ENCODE results near the gene UNC79. TPM values are rescaled to one million over a fixed set of nuclear protein-coding genes. Genes with fewer than 3 reads are reported as not detected.

The UNC79 gene
- total RNA-seq, 1 donor from 2014 or later, result 2.6 TPM

- H3K36me3 Mint-ChIP-seq (ENCODE audit: insufficient read depth), result no peaks in the 10 kb centered on the region
These were observed 276.7 kb downstream of the UNC79 start for GRCh38 chr14:93707475-93707874.

GRCh38 chr14:93708311-93708734, 277.6 kb downstream of the UNC79 start:
- no peak overlapping the region for H3K27ac Mint-ChIP-seq
- peaks cover 6% of the 10 kb centered on the region for H3K27me3 Mint-ChIP-seq
- TF ChIP-seq, protein P1, sequence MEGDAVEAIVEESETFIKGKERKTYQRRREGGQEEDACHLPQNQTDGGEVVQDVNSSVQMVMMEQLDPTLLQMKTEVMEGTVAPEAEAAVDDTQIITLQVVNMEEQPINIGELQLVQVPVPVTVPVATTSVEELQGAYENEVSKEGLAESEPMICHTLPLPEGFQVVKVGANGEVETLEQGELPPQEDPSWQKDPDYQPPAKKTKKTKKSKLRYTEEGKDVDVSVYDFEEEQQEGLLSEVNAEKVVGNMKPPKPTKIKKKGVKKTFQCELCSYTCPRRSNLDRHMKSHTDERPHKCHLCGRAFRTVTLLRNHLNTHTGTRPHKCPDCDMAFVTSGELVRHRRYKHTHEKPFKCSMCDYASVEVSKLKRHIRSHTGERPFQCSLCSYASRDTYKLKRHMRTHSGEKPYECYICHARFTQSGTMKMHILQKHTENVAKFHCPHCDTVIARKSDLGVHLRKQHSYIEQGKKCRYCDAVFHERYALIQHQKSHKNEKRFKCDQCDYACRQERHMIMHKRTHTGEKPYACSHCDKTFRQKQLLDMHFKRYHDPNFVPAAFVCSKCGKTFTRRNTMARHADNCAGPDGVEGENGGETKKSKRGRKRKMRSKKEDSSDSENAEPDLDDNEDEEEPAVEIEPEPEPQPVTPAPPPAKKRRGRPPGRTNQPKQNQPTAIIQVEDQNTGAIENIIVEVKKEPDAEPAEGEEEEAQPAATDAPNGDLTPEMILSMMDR (IDR thresholded peaks at IDR 0.05; ENCODE audit: unreplicated experiment), result no peak
- no peaks in the 10 kb centered on the region for H3K9me3 Mint-ChIP-seq (ENCODE audit: low read depth)
- H3K36me3 Mint-ChIP-seq (ENCODE audit: insufficient read depth), result no peaks in the 10 kb centered on the region
- no peaks in the 10 kb centered on the region for H3K4me1 Mint-ChIP-seq (ENCODE audit: low read depth)
- DNase-seq (ENCODE audit: low spot score, unreplicated experiment), result no peak
- no peak overlapping the region for H3K4me3 Mint-ChIP-seq (ENCODE audit: low read depth)

More at GRCh38 chr14:93707475-93707874, 276.7 kb downstream of the UNC79 start:
- Mint-ChIP-seq H3K4me1 (ENCODE audit: low read depth) (no peaks in the 10 kb centered on the region), H3K27ac (no peak overlapping the region), H3K27me3 (peaks cover 4% of the 10 kb centered on the region), H3K4me3 (ENCODE audit: low read depth) (no peak overlapping the region), H3K9me3 (ENCODE audit: low read depth) (no peaks in the 10 kb centered on the region)
- TF ChIP-seq, protein P1 (IDR thresholded peaks at IDR 0.05; ENCODE audit: unreplicated experiment), result no peak
- no peak for DNase-seq (ENCODE audit: low spot score, unreplicated experiment)

DNA sequence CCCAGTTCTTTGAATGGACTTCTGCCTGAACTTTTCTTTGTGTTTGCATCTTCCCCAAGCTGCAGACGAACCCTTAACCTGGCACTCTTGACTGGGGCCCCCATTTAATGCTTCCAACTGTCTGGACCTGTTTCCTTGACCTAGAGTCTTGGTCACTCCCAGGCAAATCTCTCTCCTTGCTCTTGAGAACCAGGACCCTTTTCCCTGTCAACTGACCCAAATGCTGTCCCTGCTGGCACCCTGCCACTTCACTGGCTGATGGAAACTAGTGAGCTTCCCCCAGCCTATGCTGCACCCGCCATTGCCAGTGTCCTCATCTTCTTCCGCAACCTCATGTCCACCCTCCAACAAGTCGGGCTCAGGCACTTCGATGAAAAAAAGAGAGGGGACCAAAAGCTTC, 278.1 kb downstream of the UNC79 start:
- Mint-ChIP-seq H3K9me3 (ENCODE audit: low read depth) (no peaks in the 10 kb centered on the region), H3K4me1 (ENCODE audit: low read depth) (no peaks in the 10 kb centered on the region), H3K27ac (no peak overlapping the region), H3K27me3 (peaks cover 9% of the 10 kb centered on the region), H3K4me3 (ENCODE audit: low read depth) (no peak overlapping the region), H3K36me3 (ENCODE audit: insufficient read depth) (no peaks in the 10 kb centered on the region)
- TF ChIP-seq, protein P1 (IDR thresholded peaks at IDR 0.05; ENCODE audit: unreplicated experiment), result no peak
- DNase-seq (ENCODE audit: low spot score, unreplicated experiment), result no peak

GRCh38 chr14:93709249-93709648, 278.5 kb downstream of the UNC79 start:
- Mint-ChIP-seq H3K9me3 (ENCODE audit: low read depth) (no peaks in the 10 kb centered on the region), H3K27ac (no peak overlapping the region), H3K4me3 (ENCODE audit: low read depth) (no peak overlapping the region), H3K4me1 (ENCODE audit: low read depth) (no peaks in the 10 kb centered on the region), H3K36me3 (ENCODE audit: insufficient read depth) (no peaks in the 10 kb centered on the region), H3K27me3 (peaks cover 9% of the 10 kb centered on the region)
- no peak for DNase-seq (ENCODE audit: low spot score, unreplicated experiment)
- TF ChIP-seq, protein P1 (IDR thresholded peaks at IDR 0.05; ENCODE audit: unreplicated experiment), result no peak

GRCh38 chr14:93712079-93712837, 281.5 kb downstream of the UNC79 start:
- Mint-ChIP-seq H3K27ac (no peak overlapping the region), H3K4me1 (ENCODE audit: low read depth) (peaks cover 3% of the 10 kb centered on the region), H3K36me3 (ENCODE audit: insufficient read depth) (no peaks in the 10 kb centered on the region), H3K4me3 (ENCODE audit: low read depth) (no peak overlapping the region), H3K9me3 (ENCODE audit: low read depth) (no peaks in the 10 kb centered on the region), H3K27me3 (peaks cover 15% of the 10 kb centered on the region)
- DNase-seq (ENCODE audit: low spot score, unreplicated experiment), result no peak
- TF ChIP-seq, protein P1 (IDR thresholded peaks at IDR 0.05; ENCODE audit: unreplicated experiment), result no peak

Data from progenitor cell of endocrine pancreas (in vitro differentiated cells).